HepG2 (cell line): Measurements from ENCODE around the gene PSMB9. TPM values are rescaled to one million over a fixed set of nuclear protein-coding genes. Genes with fewer than 3 reads are reported as not detected.

ENCODE experiments used
- ATAC-seq: fragments of 200-7000 bp; cut with Tn5 transposase; 3 replicates; pipeline ENCODE4 v1.9.1; 2020; ENCODE audit warnings: mild to moderate bottlenecking, moderate library complexity
- BruUV-seq: library from RNA; stranded (reverse); fragments of 400-500 nt; replicated peaks from 2 replicates; lab custom pipeline; 2021; lab: Mats Ljungman, UMichigan
- CTCF ChIA-PET: fragments of 300-600 bp; formaldehyde crosslinking; extraction: SDS; loops from one replicate; lab custom pipeline; 2021; ENCODE audit warnings: low total read pairs, inconsistent platforms, low intra/inter-chr PET ratio; lab: Yijun Ruan, JAX
- POLR2A ChIA-PET: fragments of 350-600 bp; sonication (Branson Sonifier 250); formaldehyde crosslinking; loops from one replicate; lab custom pipeline; 2020; ENCODE audit warnings: antibody characterized with exemption, inconsistent platforms; lab: Yijun Ruan, JAX
- DNase-seq: peaks from one replicate; pipeline ENCODE4 v3.0.0-alpha.2; 2015; ENCODE audit warnings: low spot score
- FAIRE-seq: peaks from 3 replicates; lab custom pipeline; 2011; peaks lifted over from hg19 to GRCh38; lab: Jason Lieb, UNC
- H2AFZ ChIP-seq: one replicate; pipeline ENCODE4 v1.6.1; 2011; ENCODE audit warnings: low read length, inconsistent platforms
- H3K27ac ChIP-seq: fragments of 300-600 bp; 3 replicates; pipeline ENCODE4 v1.8.0; 2011; ENCODE audit warnings: mixed run types, mild to moderate bottlenecking, mixed read lengths, low read length, inconsistent platforms; ENCODE audit not compliant: insufficient read depth; ENCODE audit errors: extremely low read length
- H3K27me3 ChIP-seq, 2 experiments: fragments of 200-600 bp in 1 of 2; 2 replicates in 1 of 2; 3 replicates in 1 of 2; pipeline versions ENCODE4 v1.6.0 to v1.8.0; 2011; ENCODE audit warnings: low read length in 2 of 2, mild to moderate bottlenecking in 2 of 2, moderate library complexity in 2 of 2, inconsistent platforms in 1 of 2; ENCODE audit not compliant: insufficient read depth in 2 of 2, control insufficient read depth in 1 of 2
- H3K36me3 ChIP-seq, 2 experiments: fragments of 200-600 bp in 1 of 2; replicated peaks in 1 of 2; 2 replicates in 1 of 2; 3 replicates in 1 of 2; pipeline versions ENCODE4 v1.5.1 to v1.8.0; 2011; ENCODE audit warnings: low read length in 2 of 2, inconsistent platforms in 1 of 2; ENCODE audit not compliant: insufficient read depth in 2 of 2, control insufficient read depth in 1 of 2
- H3K4me1 ChIP-seq: 2 replicates; pipeline ENCODE4 v1.5.1; 2012; ENCODE audit warnings: low read length, inconsistent platforms; ENCODE audit not compliant: insufficient read depth
- H3K4me2 ChIP-seq: 2 replicates; pipeline ENCODE4 v1.6.0; 2011; ENCODE audit warnings: low read depth, low read length, inconsistent platforms
- H3K4me3 ChIP-seq, 3 experiments: fragments of 200-600 bp in 1 of 3; sonication (generic), shearing (Covaris generic) in 1 of 3; replicated peaks in 1 of 3; 2 replicates each; pipeline ENCODE4 v1.5.1; 2011 to 2016; ENCODE audit warnings: low read length in 3 of 3, inconsistent platforms in 2 of 3, low read depth in 2 of 3, mild to moderate bottlenecking in 2 of 3, control low read depth in 1 of 3, mixed read lengths in 1 of 3; ENCODE audit not compliant: insufficient read depth in 1 of 3
- H3K79me2 ChIP-seq: one replicate; pipeline ENCODE4 v1.6.1; 2011; ENCODE audit warnings: low read length, inconsistent platforms; ENCODE audit not compliant: insufficient read depth
- H3K9ac ChIP-seq: 2 replicates; pipeline ENCODE4 v1.6.0; 2011; ENCODE audit warnings: mild to moderate bottlenecking, low read depth, low read length, inconsistent platforms; ENCODE audit not compliant: insufficient read depth
- H3K9me3 ChIP-seq: 2 replicates; pipeline ENCODE4 v1.5.1; 2012; ENCODE audit warnings: mild to moderate bottlenecking, low read length
- H4K20me1 ChIP-seq: 2 replicates; pipeline ENCODE4 v1.6.0; 2011; ENCODE audit warnings: inconsistent platforms, mild to moderate bottlenecking, low read length, moderate library complexity; ENCODE audit not compliant: insufficient read depth
- HOXA9 ChIP-seq: sonication (generic); formaldehyde crosslinking; IDR thresholded peaks from 2 replicates; pipeline ENCODE4 v1.8.1; 2022; ENCODE audit warnings: missing genetic modification reagents, mild to moderate bottlenecking, moderate library complexity, borderline replicate concordance
- PAX8 ChIP-seq: sonication (generic); formaldehyde crosslinking; IDR thresholded peaks from 2 replicates; pipeline ENCODE4 v1.8.0; 2022; ENCODE audit warnings: mild to moderate bottlenecking, missing genetic modification reagents, borderline replicate concordance
- POLR2AphosphoS2 ChIP-seq: IDR thresholded peaks from 2 replicates; pipeline ENCODE4 v1.6.1; 2011; ENCODE audit warnings: low read depth, low read length, improper control_type of control experiment
- TFDP1 ChIP-seq: IDR thresholded peaks from 2 replicates; pipeline ENCODE4 v1.6.1; 2016; ENCODE audit warnings: missing compliant biosample characterization, missing genetic modification reagents, borderline replicate concordance
- ZBTB25 ChIP-seq: IDR thresholded peaks from 2 replicates; pipeline ENCODE4 v1.6.1; 2018; ENCODE audit warnings: missing genetic modification reagents
- ZNF280D ChIP-seq: sonication (generic); formaldehyde crosslinking; IDR thresholded peaks from 2 replicates; pipeline ENCODE4 v1.5.1; 2020; ENCODE audit warnings: mild to moderate bottlenecking, missing genetic modification reagents
- ZNF792 ChIP-seq: IDR thresholded peaks from 2 replicates; pipeline ENCODE4 v1.6.1; 2016
- WGBS: methylation state at CpG from one replicate; pipeline ENCODE4 v1.1.6; 2017; ENCODE audit warnings: low lambda C conversion rate; 5-methylcytosine and 5-hydroxymethylcytosine counted together
- in situ Hi-C: cut with HindIII; loops from 2 replicates; pipeline ENCODE4 v1.10.0; 2017; ENCODE audit warnings: low pct_unique_long_range_greater_than_20kb; ENCODE audit not compliant: extremely low pct_ligation_motif_present
- intact Hi-C: fragments of 100-400 bp; cut with micrococcal nuclease; formaldehyde crosslinking; loops from one replicate; pipeline ENCODE4 v1.10.0; 2022; ENCODE audit not compliant: unreplicated experiment
- polyA plus RNA-seq, 8 experiments: library from polyadenylated mRNA; depleted of rRNA in 3 of 8; stranded (reverse) in 7 of 8; unstranded in 1 of 8; fragments of >200 nt; fragmentation: Illumina TruSeq in 4 of 8; extraction: Trizol in 4 of 8; gene quantifications; 2 replicates each; pipeline versions ENCODE4 v1.2.1 to v1.2.3, GENCODE V29; 2011 to 2016; ENCODE audit warnings: low read depth in 4 of 8, missing spikeins in 1 of 8, mixed read lengths in 1 of 8; ENCODE audit not compliant: insufficient read depth in 1 of 8
- total RNA-seq, 5 experiments: library from RNA; depleted of rRNA; stranded (reverse); fragments of >200 nt; fragmentation: Illumina TruSeq; extraction: Trizol; gene quantifications; 2 replicates each; pipeline ENCODE4 v1.2.3, GENCODE V29; 2016; ENCODE audit warnings: low read depth in 1 of 5

The PSMB9 gene
- total and polyA plus RNA-seq, 2 of the 13 experiments (the other 11 are each of a cell fraction or from before 2014, with no cell fraction given), result 15.6 to 16.0 TPM

- TF ChIP-seq PAX8 (no peak), ZBTB25 (CRISPR knock-in tag) (peak; percentile 84), POLR2AphosphoS2 (no peak)
Measured at GRCh38 chr6:32838114-32838958, 15.7 kb upstream of the PSMB9 start, which contains the start of gene TAP2 (continued).

- Histone ChIP-seq H3K9me3 (no peaks in the 10 kb centered on the region), H2AFZ (no peak overlapping the region), H3K4me2 (no peak overlapping the region), H3K79me2 (peaks cover 4% of the 10 kb centered on the region), H4K20me1 (no peaks in the 10 kb centered on the region), H3K4me3 (no peak overlapping the region), H3K27me3 (no peaks in the 10 kb centered on the region; a peak in 1 of 5 replicates), H3K9ac (no peak overlapping the region), H3K27ac (no peak overlapping the region), H3K36me3 (peaks cover 2 to 7% of the 10 kb centered on the region in 2 experiments; a peak in 2 of 5 replicates), H3K4me1 (peaks cover 26% of the 10 kb centered on the region)
- FAIRE-seq, result no peak
- intact Hi-C loops (no loop called here), in situ Hi-C loops (no loop called here)
- DNase-seq, result no peak
- ATAC-seq, result no peak
- ChIA-PET CTCF (interaction anchor here (2.9 to 3.1 kb wide), 2 partner anchors 15 to 29 kb away, joined by 39 to 65 read pairs; partner anchors contain the start of genes PSMB9 and TAP1), POLR2A (interaction anchor here (1.1 to 2.5 kb wide), 3 partner anchors 15 to 433 kb away, joined by 4 to 56 read pairs (median 56); partner anchors contain the start of genes PSMB9, RPS18, TAP1 and VPS52)
- no TSS peak for BruUV-seq
- 85% methylated on average over 15 of the region's 15 CpGs for WGBS
- no peak for TF ChIP-seq TFDP1 (CRISPR knock-in tag)
- TF ChIP-seq ZNF280D (CRISPR knock-in tag), result no peak
- no peak for TF ChIP-seq HOXA9
- TF ChIP-seq ZNF792 (CRISPR knock-in tag), result no peak
Measured at GRCh38 chr6:32839356-32839755, 14.6 kb upstream of the PSMB9 start.
